SK-N-SH (cell line): ENCODE measurements around the gene ISYNA1. TPM values are rescaled to one million over a fixed set of nuclear protein-coding genes. Genes with fewer than 3 reads are reported as not detected.

ENCODE experiments used
- CTCF ChIA-PET: fragments of 300-600, 350-600 bp; formaldehyde crosslinking; extraction: SDS; loops from one replicate; lab custom pipeline; 2021; lab: Yijun Ruan, JAX
- POLR2A ChIA-PET: fragments of 350-600 bp; sonication (Branson Sonifier 250); formaldehyde crosslinking; extraction: SDS; loops from one replicate; lab custom pipeline; 2020; ENCODE audit warnings: antibody characterized with exemption, inconsistent platforms; lab: Yijun Ruan, JAX
- DNase-seq: peaks from one replicate; pipeline ENCODE4 v3.0.0; 2012
- H2AFZ ChIP-seq: fragments of 200-600 bp; sonication (generic); 2 replicates; pipeline ENCODE4 v1.8.1; 2016; ENCODE audit warnings: antibody characterized with exemption, mild to moderate bottlenecking, low read depth
- H3F3A ChIP-seq: fragments of 200-600 bp; sonication (generic); replicated peaks from 2 replicates; pipeline ENCODE3; 2016; ENCODE audit warnings: antibody characterized with exemption, mild to moderate bottlenecking; ENCODE audit not compliant: insufficient read depth
- H3K27ac ChIP-seq, 2 experiments: fragments of 200-500 bp in 1 of 2; fragments of 200-600 bp in 1 of 2; sonication (Bioruptor generic) in 1 of 2; sonication (generic), shearing (Covaris generic) in 1 of 2; 2 replicates each; pipeline versions ENCODE4 v1.5.1 to v1.6.1; 2014 to 2016; ENCODE audit warnings: low read depth in 2 of 2, inconsistent platforms in 1 of 2, low read length in 1 of 2, mild to moderate bottlenecking in 1 of 2, mixed read lengths in 1 of 2
- H3K27me3 ChIP-seq: fragments of 200-600 bp; sonication (generic), shearing (Covaris generic); 2 replicates; pipeline ENCODE4 v1.6.1; 2016; ENCODE audit warnings: mixed run types; ENCODE audit not compliant: insufficient read depth
- H3K36me3 ChIP-seq, 2 experiments: fragments of 200-500 bp in 1 of 2; fragments of 200-600 bp in 1 of 2; sonication (Bioruptor generic) in 1 of 2; sonication (generic) in 1 of 2; replicated peaks in 1 of 2; 2 replicates each; pipeline versions ENCODE3 to v1.5.1; 2014 to 2016; ENCODE audit warnings: low read length in 1 of 2, mild to moderate bottlenecking in 1 of 2; ENCODE audit not compliant: insufficient read depth in 2 of 2, control insufficient read depth in 1 of 2
- H3K4me1 ChIP-seq, 2 experiments: fragments of 200-500 bp in 1 of 2; fragments of 200-600 bp in 1 of 2; sonication (Bioruptor generic) in 1 of 2; sonication (generic), shearing (Covaris generic) in 1 of 2; 2 replicates each; pipeline versions ENCODE4 v1.5.1 to v1.6.1; 2014 to 2016; ENCODE audit warnings: low read depth in 1 of 2, low read length in 1 of 2, mixed run types in 1 of 2; ENCODE audit not compliant: insufficient read depth in 2 of 2, control insufficient read depth in 1 of 2
- H3K4me2 ChIP-seq: fragments of 200-600 bp; sonication (generic), shearing (Covaris generic); 2 replicates; pipeline ENCODE4 v1.6.1; 2017; ENCODE audit warnings: mixed run types
- H3K4me3 ChIP-seq, 2 experiments: fragments of 200-500 bp in 1 of 2; fragments of 200-600 bp in 1 of 2; sonication (Bioruptor generic) in 1 of 2; sonication (generic), shearing (Covaris generic) in 1 of 2; 2 replicates each; pipeline versions ENCODE4 v1.5.1 to v1.8.1; 2014 to 2016; ENCODE audit warnings: low read depth in 2 of 2, inconsistent platforms in 1 of 2, low read length in 1 of 2, mild to moderate bottlenecking in 1 of 2, mixed read lengths in 1 of 2, moderate library complexity in 1 of 2
- H3K79me2 ChIP-seq: fragments of 200-600 bp; sonication (generic); 2 replicates; pipeline ENCODE4 v1.8.1; 2017; ENCODE audit warnings: mild to moderate bottlenecking; ENCODE audit not compliant: insufficient read depth
- H3K9ac ChIP-seq: fragments of 200-600 bp; sonication (generic); 2 replicates; pipeline ENCODE4 v1.6.1; 2017; ENCODE audit warnings: mixed run types
- H3K9me2 ChIP-seq: fragments of 200-600 bp; sonication (generic); 2 replicates; pipeline ENCODE4 v1.6.1; 2017; ENCODE audit warnings: mixed run types
- H3K9me3 ChIP-seq: fragments of 200-600 bp; sonication (generic); 2 replicates; pipeline ENCODE4 v1.6.1; 2017; ENCODE audit warnings: mixed run types, mild to moderate bottlenecking, moderate library complexity
- H4K20me1 ChIP-seq: fragments of 200-600 bp; sonication (generic); 2 replicates; pipeline ENCODE4 v1.6.1; 2017; ENCODE audit warnings: mild to moderate bottlenecking, mixed run types; ENCODE audit not compliant: insufficient read depth
- ELF1 ChIP-seq: IDR thresholded peaks from 2 replicates; pipeline ENCODE4 v1.4.0; 2012
- EZH2phosphoT487 ChIP-seq: fragments of 200-600 bp; sonication (generic); IDR thresholded peaks from 2 replicates; pipeline ENCODE4 v1.6.1; 2017; ENCODE audit warnings: low read depth, mixed run types, mild to moderate bottlenecking, antibody characterized with exemption, moderate library complexity, borderline replicate concordance
- FOXJ3 ChIP-seq: sonication (generic); formaldehyde crosslinking; IDR thresholded peaks from 2 replicates; pipeline ENCODE4 v1.5.1; 2020; ENCODE audit warnings: mild to moderate bottlenecking, missing genetic modification reagents
- FOXM1 ChIP-seq: IDR thresholded peaks from 2 replicates; pipeline ENCODE4 v1.4.0; 2012; ENCODE audit warnings: low read depth, mild to moderate bottlenecking
- GABPA ChIP-seq: IDR thresholded peaks from 2 replicates; pipeline ENCODE4 v1.4.0; 2012; ENCODE audit warnings: low read depth, mild to moderate bottlenecking
- IRF3 ChIP-seq: fragments of 150-350 bp; IDR thresholded peaks from 2 replicates; pipeline ENCODE4 v1.6.1; 2016; ENCODE audit warnings: mild to moderate bottlenecking, low read depth, low read length
- JUND ChIP-seq: IDR thresholded peaks from 2 replicates; pipeline ENCODE4 v1.4.0; 2012
- MAX ChIP-seq: IDR thresholded peaks from 2 replicates; pipeline ENCODE4 v1.4.0; 2012; ENCODE audit warnings: low read depth
- NFIC ChIP-seq: IDR thresholded peaks from 2 replicates; pipeline ENCODE4 v1.4.0; 2012; ENCODE audit warnings: borderline replicate concordance
- NRF1 ChIP-seq: IDR thresholded peaks from 2 replicates; pipeline ENCODE4 v1.6.1; 2012; ENCODE audit warnings: low read depth, mild to moderate bottlenecking, low read length
- POLR2AphosphoS5 ChIP-seq: IDR thresholded peaks from 2 replicates; pipeline ENCODE4 v1.6.1; 2012; ENCODE audit warnings: low read depth, low read length
- REST ChIP-seq: IDR thresholded peaks from 2 replicates; pipeline ENCODE4 v1.6.1; 2012; ENCODE audit warnings: mild to moderate bottlenecking, low read depth, low read length, moderate library complexity
- TAF1 ChIP-seq: IDR thresholded peaks from 2 replicates; pipeline ENCODE4 v1.6.1; 2012; ENCODE audit warnings: low read depth, mild to moderate bottlenecking, low read length, moderate library complexity, borderline replicate concordance
- TEAD4 ChIP-seq: IDR thresholded peaks from 2 replicates; pipeline ENCODE4 v1.4.0; 2012; ENCODE audit warnings: mild to moderate bottlenecking, borderline replicate concordance; ENCODE audit not compliant: insufficient read depth
- YY1 ChIP-seq: IDR thresholded peaks from 2 replicates; pipeline ENCODE4 v1.4.0; 2012; ENCODE audit warnings: low read depth, mild to moderate bottlenecking
- ZBTB33 ChIP-seq: IDR thresholded peaks from 2 replicates; pipeline ENCODE4 v1.4.0; 2012; ENCODE audit warnings: low read depth, borderline replicate concordance
- WGBS: methylation state at CpG from one replicate; pipeline ENCODE4 v1.1.6; 2017; ENCODE audit warnings: low lambda C conversion rate; 5-methylcytosine and 5-hydroxymethylcytosine counted together
- polyA plus RNA-seq, 3 experiments: library from polyadenylated mRNA; depleted of rRNA; stranded (reverse); fragments of >200 nt; gene quantifications; 2 replicates each; pipeline ENCODE4 v1.2.3, GENCODE V29; 2012

Gene ISYNA1
- polyA plus RNA-seq, 1 of the 3 experiments (the other 2 are of a cell fraction): 48.0 TPM

GRCh38 chr19:18427080-18427742, 10.7 kb downstream of the ISYNA1 start:
- Histone ChIP-seq H3K79me2 (peaks cover 36% of the 10 kb centered on the region), H3K27ac (peak overlapping the region in 1 of 2 experiments; percentile 14; a peak in 1 of 4 replicates), H2AFZ (no peak overlapping the region), H3K9ac (no peak overlapping the region), H3K9me2 (no peaks in the 10 kb centered on the region), H3K4me2 (no peak overlapping the region; the same call in 1 of the 2 replicates), H3K36me3 (peaks cover 0 to 13% of the 10 kb centered on the region in 2 experiments), H3K27me3 (no peaks in the 10 kb centered on the region), H3F3A (no peaks in the 10 kb centered on the region), H3K4me3 (no peak overlapping the region), H3K9me3 (no peaks in the 10 kb centered on the region), H3K4me1 (peaks cover 23 to 49% of the 10 kb centered on the region in 2 experiments; a peak in 2 of 4 replicates), H4K20me1 (peaks cover 36% of the 10 kb centered on the region)
- ChIA-PET POLR2A (no interaction called here), CTCF (interaction anchor here (2.8 kb wide), 1 partner anchor 24 kb away, joined by 12 read pairs; no protein-coding TSS in a partner anchor)
- no peak for TF ChIP-seq IRF3
- TF ChIP-seq JUND: no peak
- TF ChIP-seq EZH2phosphoT487: no peak
- no peak for TF ChIP-seq TAF1
- no peak for TF ChIP-seq FOXM1
- no peak for TF ChIP-seq TEAD4
- TF ChIP-seq YY1: no peak
- TF ChIP-seq ELF1: no peak
- no peak for TF ChIP-seq POLR2AphosphoS5
- TF ChIP-seq GABPA: no peak
- TF ChIP-seq MAX: no peak
- TF ChIP-seq ZBTB33: no peak
- no peak for TF ChIP-seq FOXJ3 (CRISPR knock-in tag)
- TF ChIP-seq NRF1: no peak
- no peak for TF ChIP-seq REST
- no peak for TF ChIP-seq NFIC
- no peak for DNase-seq
- WGBS: 97% methylated on average over 5 of the region's 16 CpGs
